HEK293T (cell line): Measurements from ENCODE around the gene ATP11A.

ENCODE experiments used
- BHLHE40 ChIP-seq: fragments of 450-650 bp; IDR thresholded peaks from 2 replicates; pipeline ENCODE4 v1.6.1; 2016; ENCODE audit warnings: mild to moderate bottlenecking, moderate library complexity, borderline replicate concordance
- FOXK2 ChIP-seq: fragments of 450-650 bp; IDR thresholded peaks from 2 replicates; pipeline ENCODE4 v1.6.1; 2016; ENCODE audit warnings: mild to moderate bottlenecking

GRCh38 chr13:112887557-112887991 lies 197.7 kb downstream of the ATP11A start:
- TF ChIP-seq BHLHE40 (no peak), FOXK2 (no peak)
